AG09309 (cell line): ENCODE results near the gene WDR62.

Experiments used
- DNase-seq: peaks from one replicate; pipeline ENCODE4 v3.0.0-alpha.2; 2010; ENCODE audit warnings: low read depth
- H3K4me3 ChIP-seq: 2 replicates; pipeline ENCODE4 v1.5.1; 2011; ENCODE audit warnings: mild to moderate bottlenecking, low read depth, low read length, moderate library complexity; ENCODE audit not compliant: control insufficient read depth
- CTCF ChIP-seq: IDR thresholded peaks from 2 replicates; pipeline ENCODE4 v1.5.1; 2011; ENCODE audit warnings: mild to moderate bottlenecking, low read depth, low read length, inconsistent platforms; ENCODE audit not compliant: insufficient read depth, control insufficient read depth; ENCODE audit errors: missing control alignments

The WDR62 gene

GRCh38 chr19:36142496-36142895, 87.8 kb downstream of the WDR62 start:
- TF ChIP-seq CTCF = no peak
- DNase-seq = no peak
- no peak overlapping the region for H3K4me3 ChIP-seq

- no peak for TF ChIP-seq CTCF
- DNase-seq = no peak
- no peak overlapping the region for H3K4me3 ChIP-seq
These were observed 89.9 kb downstream of the WDR62 start for GRCh38 chr19:36144624-36145023.

GRCh38 chr19:36149673-36150406, 95.1 kb downstream of the WDR62 start:
- TF ChIP-seq CTCF = no peak
- H3K4me3 ChIP-seq = no peak overlapping the region
- no peak for DNase-seq

GRCh38 chr19:36150586-36150985, 95.9 kb downstream of the WDR62 start:
- DNase-seq = no peak
- TF ChIP-seq CTCF = no peak
- no peak overlapping the region for H3K4me3 ChIP-seq

GRCh38 chr19:36151144-36152018, 96.7 kb downstream of the WDR62 start:
- peak overlapping the region; percentile 51 for H3K4me3 ChIP-seq
- DNase-seq = no peak
- TF ChIP-seq CTCF = no peak

- TF ChIP-seq CTCF = no peak
- H3K4me3 ChIP-seq = peak overlapping the region; percentile 51
- no peak for DNase-seq
These were observed 97.3 kb downstream of the WDR62 start for GRCh38 chr19:36152019-36152351.
